ENCODE data around the gene RDH16. TPM values are rescaled to one million over a fixed set of nuclear protein-coding genes. Genes with fewer than 3 reads are reported as not detected.
"Not testable (repeated sequence)": the region's sequence is repeated elsewhere in the genome, so short reads cannot be mapped to it uniquely, and the experiment has no call there.

RDH16 gene
- total RNA-seq, 4 donors from 2014 or later: 1.5 to 1.8 (median 1.7) TPM; not detected in 1

GRCh38 chr12:56929780-56930179 is 27.6 kb downstream of the RDH16 start:
- no peaks in the 10 kb centered on the region for H3K9me3 ChIP-seq
- no peak overlapping the region for H3K27ac ChIP-seq
- no peaks in the 10 kb centered on the region for H3K27me3 ChIP-seq
- H3K36me3 ChIP-seq: no peaks in the 10 kb centered on the region
- WGBS, 2 donors: 76 to 87% methylated on average over 4 of the region's 4 CpGs
- TF ChIP-seq CTCF (IDR thresholded peaks at IDR 0.05): no peak
- no peak for TF ChIP-seq EP300 (IDR thresholded peaks at IDR 0.05)
- no peak for TF ChIP-seq POLR2A (IDR thresholded peaks at IDR 0.05)
- DNase-seq (ENCODE audit: low spot score in 2 of 2): no peak
- no peaks in the 10 kb centered on the region for H3K4me1 ChIP-seq
- no peak overlapping the region for H3K4me3 ChIP-seq

GRCh38 chr12:56928262-56928661 is 29.1 kb downstream of the RDH16 start:
- Histone ChIP-seq H3K9me3 (no peaks in the 10 kb centered on the region), H3K4me1 (no peaks in the 10 kb centered on the region), H3K36me3 (no peaks in the 10 kb centered on the region), H3K27me3 (no peaks in the 10 kb centered on the region), H3K27ac (no peak overlapping the region), H3K4me3 (no peak overlapping the region)
- TF ChIP-seq POLR2A (IDR thresholded peaks at IDR 0.05): no peak
- no peak for TF ChIP-seq CTCF (IDR thresholded peaks at IDR 0.05)
- no peak for TF ChIP-seq EP300 (IDR thresholded peaks at IDR 0.05)
- no peak for DNase-seq (ENCODE audit: low spot score in 2 of 2)
- 48 to 55% methylated on average over 3 of the region's 3 CpGs for WGBS, 2 donors

- Histone ChIP-seq H3K4me1 (no peaks in the 10 kb centered on the region), H3K4me3 (no peak overlapping the region), H3K36me3 (no peaks in the 10 kb centered on the region), H3K27me3 (no peaks in the 10 kb centered on the region), H3K27ac (no peak overlapping the region), H3K9me3 (no peaks in the 10 kb centered on the region)
- WGBS, 2 donors: 81 to 90% methylated on average over 4 of the region's 4 CpGs
- no peak for DNase-seq (ENCODE audit: low spot score in 2 of 2)
- TF ChIP-seq EP300 (IDR thresholded peaks at IDR 0.05): no peak
- no peak for TF ChIP-seq POLR2A (IDR thresholded peaks at IDR 0.05)
- no peak for TF ChIP-seq CTCF (IDR thresholded peaks at IDR 0.05)
Observed at GRCh38 chr12:56927281-56927680, 30.1 kb downstream of the RDH16 start.

- no peaks in the 10 kb centered on the region for H3K27me3 ChIP-seq
- no peak for DNase-seq (ENCODE audit: low spot score in 2 of 2)
- 48 to 62% methylated on average over 1 of the region's 1 CpG for WGBS, 2 donors
- H3K36me3 ChIP-seq: no peaks in the 10 kb centered on the region
- H3K27ac ChIP-seq: no peak overlapping the region
- H3K4me1 ChIP-seq: no peaks in the 10 kb centered on the region
- TF ChIP-seq POLR2A (IDR thresholded peaks at IDR 0.05): no peak
- no peak for TF ChIP-seq CTCF (IDR thresholded peaks at IDR 0.05)
- TF ChIP-seq EP300 (IDR thresholded peaks at IDR 0.05): no peak
- H3K4me3 ChIP-seq: no peak overlapping the region
- peaks cover 0 to 8% (median 0%) of the 10 kb centered on the region in 4 donors for H3K9me3 ChIP-seq
Observed at GRCh38 chr12:56922031-56922430, 35.4 kb downstream of the RDH16 start.

DNA sequence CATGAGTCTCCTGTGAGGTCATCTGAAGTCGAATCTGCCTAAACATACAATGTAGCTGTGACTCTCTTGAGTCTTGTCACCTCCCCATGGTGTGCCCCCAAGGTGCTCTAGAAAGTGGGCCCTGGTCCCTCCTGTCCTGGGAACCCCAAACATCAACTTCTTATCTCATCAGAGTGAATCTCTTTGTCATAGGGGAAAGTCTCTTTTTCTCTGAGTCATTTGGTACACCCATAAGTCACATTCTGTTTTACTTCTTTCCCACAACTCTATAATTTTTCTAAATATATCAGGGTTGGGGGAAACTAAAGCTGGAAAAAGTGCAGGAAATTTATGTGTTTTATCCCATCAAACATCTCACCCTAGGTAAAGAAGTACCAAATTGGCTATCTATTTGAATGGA is 36.1 kb downstream of the RDH16 start:
- no peaks in the 10 kb centered on the region for H3K27me3 ChIP-seq
- no peaks in the 10 kb centered on the region for H3K4me1 ChIP-seq
- no peak overlapping the region for H3K27ac ChIP-seq
- DNase-seq (ENCODE audit: low spot score in 2 of 2): no peak
- peaks cover 0 to 8% (median 0%) of the 10 kb centered on the region in 4 donors for H3K9me3 ChIP-seq
- TF ChIP-seq POLR2A (IDR thresholded peaks at IDR 0.05) (no peak), EP300 (IDR thresholded peaks at IDR 0.05) (no peak), CTCF (IDR thresholded peaks at IDR 0.05) (no peak)
- WGBS, 2 donors: 80 to 94% methylated on average over 1 of the region's 1 CpG
- no peak overlapping the region for H3K4me3 ChIP-seq
- no peaks in the 10 kb centered on the region for H3K36me3 ChIP-seq

- not testable (repeated sequence) for H3K4me3 ChIP-seq; H3K27ac ChIP-seq; H3K27me3 ChIP-seq; H3K9me3 ChIP-seq; H3K4me1 ChIP-seq; H3K36me3 ChIP-seq; DNase-seq (ENCODE audit: low spot score in 2 of 2)
- 88 to 90% methylated on average over 3 of the region's 3 CpGs for WGBS, 2 donors
Observed at GRCh38 chr12:56918139-56918538, 39.3 kb downstream of the RDH16 start.

All from tibial nerve (tissue), 4 donors.